Endothelial cell of umbilical vein (primary cell): ENCODE data around the gene IRX1. TPM values are rescaled to one million over a fixed set of nuclear protein-coding genes. Genes with fewer than 3 reads are reported as not detected.

Experiments used
- BruUV-seq: library from RNA; stranded (reverse); fragments of 400-500 nt; replicated peaks from 2 replicates; lab custom pipeline; 2021; lab: Mats Ljungman, UMichigan
- CTCF ChIA-PET: fragments of 300-600, 350-600 bp; sonication (Branson Sonifier 250); formaldehyde crosslinking; loops from one replicate; lab custom pipeline; 2021; ENCODE audit warnings: antibody characterized with exemption, inconsistent platforms; lab: Charles Lee
- POLR2A ChIA-PET: fragments of 300-600, 350-600 bp; sonication (Branson Sonifier 250); formaldehyde crosslinking; loops from one replicate; lab custom pipeline; 2021; ENCODE audit warnings: antibody characterized with exemption, inconsistent platforms; lab: Charles Lee
- DNase-seq: peaks from one replicate; pipeline ENCODE4 v3.0.0-alpha.2; 2011; ENCODE audit warnings: low read depth, low spot score
- FAIRE-seq: peaks from 2 replicates; lab custom pipeline; 2011; peaks lifted over from hg19 to GRCh38; lab: Jason Lieb, UNC
- H2AFZ ChIP-seq: 2 replicates; pipeline ENCODE4 v1.6.0; 2012; ENCODE audit warnings: low read depth, low read length, control low read depth, inconsistent platforms
- H3K27ac ChIP-seq: 2 replicates; pipeline ENCODE4 v1.5.1; 2011; ENCODE audit warnings: low read depth, mild to moderate bottlenecking, control low read depth, low read length, moderate library complexity; ENCODE audit not compliant: insufficient read depth
- H3K27me3 ChIP-seq, 2 experiments: 2 replicates each; pipeline versions ENCODE4 v1.6.0 to v1.6.1; 2011; ENCODE audit warnings: low read length in 2 of 2, mixed read lengths in 1 of 2; ENCODE audit not compliant: control insufficient read depth in 2 of 2, insufficient read depth in 2 of 2
- H3K36me3 ChIP-seq, 2 experiments: 2 replicates in 1 of 2; 3 replicates in 1 of 2; pipeline ENCODE4 v1.5.1; 2011; ENCODE audit warnings: low read length in 2 of 2, mild to moderate bottlenecking in 1 of 2, moderate library complexity in 1 of 2; ENCODE audit not compliant: control insufficient read depth in 2 of 2, insufficient read depth in 2 of 2; ENCODE audit errors: extremely low read depth in 1 of 2
- H3K4me1 ChIP-seq: 3 replicates; pipeline ENCODE4 v1.5.1; 2011; ENCODE audit warnings: mild to moderate bottlenecking, low read length; ENCODE audit not compliant: control insufficient read depth, insufficient read depth; ENCODE audit errors: extremely low read depth
- H3K4me2 ChIP-seq: 2 replicates; pipeline ENCODE4 v1.6.1; 2011; ENCODE audit warnings: low read length, control low read depth, mixed read lengths; ENCODE audit not compliant: insufficient read depth
- H3K4me3 ChIP-seq, 3 experiments: fragments of 200-600 bp in 1 of 3; sonication (generic), shearing (Covaris generic) in 1 of 3; replicated peaks in 1 of 3; 2 replicates each; pipeline ENCODE4 v1.5.1; 2011 to 2016; ENCODE audit warnings: control low read depth in 3 of 3, low read length in 3 of 3, mild to moderate bottlenecking in 2 of 3, inconsistent platforms in 1 of 3, low read depth in 1 of 3, moderate library complexity in 1 of 3; ENCODE audit not compliant: insufficient read depth in 1 of 3
- H3K79me2 ChIP-seq: 2 replicates; pipeline ENCODE4 v1.6.0; 2012; ENCODE audit warnings: low read length, inconsistent platforms; ENCODE audit not compliant: control insufficient read depth, insufficient read depth
- H3K9ac ChIP-seq: replicated peaks from 2 replicates; pipeline ENCODE3; 2011; ENCODE audit warnings: low read length, control low read depth; ENCODE audit not compliant: insufficient read depth; ENCODE audit errors: extremely low read depth
- H3K9me1 ChIP-seq: replicated peaks from 3 replicates; pipeline ENCODE4 v1.6.0; 2011; ENCODE audit warnings: mild to moderate bottlenecking, low read length; ENCODE audit not compliant: control insufficient read depth, insufficient read depth; ENCODE audit errors: extremely low read depth
- H3K9me3 ChIP-seq: replicated peaks from 2 replicates; pipeline ENCODE4 v1.5.1; 2012; ENCODE audit warnings: low read length, inconsistent platforms; ENCODE audit not compliant: control insufficient read depth, insufficient read depth
- H4K20me1 ChIP-seq: replicated peaks from 2 replicates; pipeline ENCODE3; 2011; ENCODE audit warnings: mild to moderate bottlenecking, low read length; ENCODE audit not compliant: control insufficient read depth, insufficient read depth; ENCODE audit errors: extremely low read depth
- EZH2 ChIP-seq: IDR thresholded peaks from 2 replicates; pipeline ENCODE4 v1.6.1; 2012; ENCODE audit warnings: borderline replicate concordance, low read depth, mild to moderate bottlenecking, moderate library complexity, low read length, inconsistent platforms; ENCODE audit not compliant: severe bottlenecking
- FOS ChIP-seq: IDR thresholded peaks from 2 replicates; pipeline ENCODE4 v1.6.1; 2011; ENCODE audit warnings: mild to moderate bottlenecking, low read length, moderate library complexity, borderline replicate concordance; ENCODE audit not compliant: insufficient read depth
- GATA2 ChIP-seq: IDR thresholded peaks from 2 replicates; pipeline ENCODE4 v1.7.0; 2011; ENCODE audit warnings: low read depth, mild to moderate bottlenecking, moderate library complexity, mixed read lengths, low read length; ENCODE audit not compliant: insufficient read length, insufficient read depth
- JUN ChIP-seq: IDR thresholded peaks from 2 replicates; pipeline ENCODE4 v1.6.1; 2011; ENCODE audit warnings: borderline replicate concordance, low read depth; ENCODE audit not compliant: insufficient read length, insufficient read depth
- MAX ChIP-seq: IDR thresholded peaks from 2 replicates; pipeline ENCODE4 v1.6.1; 2011; ENCODE audit not compliant: insufficient read depth, insufficient read length
- MYC ChIP-seq: IDR thresholded peaks from one replicate; pipeline ENCODE4 v1.6.1; 2011; ENCODE audit warnings: mild to moderate bottlenecking, low read depth, low read length
- POLR2A ChIP-seq: IDR thresholded peaks from 2 replicates; pipeline ENCODE4 v1.6.1; 2012; ENCODE audit warnings: low read depth, mild to moderate bottlenecking, control low read depth, low read length
- POLR2AphosphoS5 ChIP-seq: IDR thresholded peaks from 2 replicates; pipeline ENCODE4 v1.6.1; 2012; ENCODE audit warnings: low read depth, mild to moderate bottlenecking, control low read depth, low read length, moderate library complexity; ENCODE audit not compliant: insufficient read depth
- dilution Hi-C: fragments of 300-500 bp; cut with MboI; formaldehyde crosslinking; loops from one replicate; pipeline ENCODE4 v1.15.0; 2019; ENCODE audit warnings: low sequenced_read_pairs; ENCODE audit not compliant: extremely low pct_ligation_motif_present
- intact Hi-C: fragments of 100-400 bp; cut with micrococcal nuclease; formaldehyde crosslinking; loops from one replicate; pipeline ENCODE4 v1.10.0; 2022
- polyA plus RNA-seq, 4 experiments: library from polyadenylated mRNA; depleted of rRNA in 3 of 4; stranded (reverse) in 3 of 4; unstranded in 1 of 4; fragments of >200 nt; gene quantifications; 2 replicates each; pipeline versions ENCODE4 v1.2.1 to v1.2.3, GENCODE V29; 2011 to 2012; ENCODE audit warnings: missing spikeins in 1 of 4
- total RNA-seq: library from RNA; stranded (reverse); gene quantifications from 2 replicates; pipeline ENCODE4 v1.2.3, GENCODE V29; 2021
- TF ChIP-seq, protein P1 (sequence below), 2 donors: IDR thresholded peaks; 1 replicate in 1 of 2; 2 replicates in 1 of 2; pipeline ENCODE4 v1.5.1; 2011; ENCODE audit warnings: low read length in 2 of 2, mild to moderate bottlenecking in 2 of 2, moderate library complexity in 2 of 2, control low read depth in 1 of 2, inconsistent platforms in 1 of 2, low read depth in 1 of 2; ENCODE audit not compliant: insufficient read depth in 1 of 2; ENCODE audit errors: extremely low read depth in 1 of 2

Gene IRX1
- total and polyA plus RNA-seq, 2 donors (not counting 3 experiments of a cell fraction or from before 2014, with no cell fraction given), result not detected

- peaks cover 22 to 24% of the 10 kb centered on the region in 2 experiments for H3K27me3 ChIP-seq
- no peaks in the 10 kb centered on the region for H3K36me3 ChIP-seq
- H4K20me1 ChIP-seq, result no peaks in the 10 kb centered on the region
- ChIA-PET CTCF (no interaction called here), POLR2A (no interaction called here)
- H3K9ac ChIP-seq, result no peak overlapping the region
- no peaks in the 10 kb centered on the region for H3K4me1 ChIP-seq
- no peaks in the 10 kb centered on the region for H3K9me3 ChIP-seq
- no peak overlapping the region for H3K4me2 ChIP-seq
- H3K79me2 ChIP-seq, result no peaks in the 10 kb centered on the region
- DNase-seq (no peak), FAIRE-seq (no peak)
- intact Hi-C loops, result loop anchor here (5.0 kb wide), 1 partner anchor 1568 kb away; no protein-coding TSS in a partner anchor
- no TSS peak for BruUV-seq
- H2AFZ ChIP-seq, result no peak overlapping the region
- dilution Hi-C loops, result no loop called here
- no peak overlapping the region for H3K27ac ChIP-seq
- H3K4me3 ChIP-seq, result no peak overlapping the region
- H3K9me1 ChIP-seq, result no peaks in the 10 kb centered on the region
- TF ChIP-seq, protein P1, sequence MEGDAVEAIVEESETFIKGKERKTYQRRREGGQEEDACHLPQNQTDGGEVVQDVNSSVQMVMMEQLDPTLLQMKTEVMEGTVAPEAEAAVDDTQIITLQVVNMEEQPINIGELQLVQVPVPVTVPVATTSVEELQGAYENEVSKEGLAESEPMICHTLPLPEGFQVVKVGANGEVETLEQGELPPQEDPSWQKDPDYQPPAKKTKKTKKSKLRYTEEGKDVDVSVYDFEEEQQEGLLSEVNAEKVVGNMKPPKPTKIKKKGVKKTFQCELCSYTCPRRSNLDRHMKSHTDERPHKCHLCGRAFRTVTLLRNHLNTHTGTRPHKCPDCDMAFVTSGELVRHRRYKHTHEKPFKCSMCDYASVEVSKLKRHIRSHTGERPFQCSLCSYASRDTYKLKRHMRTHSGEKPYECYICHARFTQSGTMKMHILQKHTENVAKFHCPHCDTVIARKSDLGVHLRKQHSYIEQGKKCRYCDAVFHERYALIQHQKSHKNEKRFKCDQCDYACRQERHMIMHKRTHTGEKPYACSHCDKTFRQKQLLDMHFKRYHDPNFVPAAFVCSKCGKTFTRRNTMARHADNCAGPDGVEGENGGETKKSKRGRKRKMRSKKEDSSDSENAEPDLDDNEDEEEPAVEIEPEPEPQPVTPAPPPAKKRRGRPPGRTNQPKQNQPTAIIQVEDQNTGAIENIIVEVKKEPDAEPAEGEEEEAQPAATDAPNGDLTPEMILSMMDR (IDR thresholded peaks at IDR 0.05; ENCODE audit: extremely low read depth in 1 of 2, insufficient read depth in 1 of 2, low read depth in 1 of 2, low read length in 2 of 2), result no peak
- TF ChIP-seq MYC (no peak), FOS (no peak), POLR2AphosphoS5 (no peak), GATA2 (no peak), MAX (no peak), JUN (no peak), EZH2 (no peak), POLR2A (no peak)
Observed at GRCh38 chr5:3605298-3606010, 9.8 kb downstream of the IRX1 start.
